ENCODE results near the gene CISH. TPM values are rescaled to one million over a fixed set of nuclear protein-coding genes. Genes with fewer than 3 reads are reported as not detected.
A peak's percentile ranks its signal among the peaks of the same experiment; 100 is the strongest.

CISH gene
- total RNA-seq, 1 donor from 2014 or later, result 21.1 TPM

DNA sequence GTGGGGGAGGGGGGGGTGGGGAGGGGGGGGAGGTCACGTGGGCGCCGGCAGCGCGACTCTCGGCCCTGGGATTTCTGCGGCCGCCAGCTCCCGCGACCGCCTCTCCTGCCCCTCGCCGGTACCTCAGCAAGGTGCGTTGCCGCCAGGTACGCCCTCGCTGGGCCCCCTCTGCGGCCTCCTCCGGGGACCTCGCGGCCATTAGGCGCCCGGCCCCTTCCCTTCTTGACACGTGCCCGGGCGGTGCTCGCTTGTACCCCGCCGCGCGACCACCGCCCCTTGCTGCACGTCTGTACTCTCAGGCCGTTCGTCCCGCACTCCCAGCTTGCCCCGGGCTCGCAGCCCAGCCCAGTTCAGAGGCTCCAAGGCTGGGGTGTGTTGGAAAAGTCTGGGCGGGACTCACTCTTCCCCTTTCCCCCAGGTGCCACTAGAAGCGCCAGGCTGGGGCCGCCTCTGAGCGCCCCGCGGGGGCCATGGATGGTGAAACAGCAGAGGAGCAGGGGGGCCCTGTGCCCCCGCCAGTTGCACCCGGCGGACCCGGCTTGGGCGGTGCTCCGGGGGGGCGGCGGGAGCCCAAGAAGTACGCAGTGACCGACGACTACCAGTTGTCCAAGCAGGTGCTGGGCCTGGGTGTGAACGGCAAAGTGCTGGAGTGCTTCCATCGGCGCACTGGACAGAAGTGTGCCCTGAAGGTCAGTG lies 5.7 kb upstream of the CISH start, which contains the start of gene MAPKAPK3:
MAPKAPK3 (plus strand) TSS at position 56 of the 696 bp plus-strand sequence; CDS start at position 471, 415 bp downstream.
- DNase-seq (ENCODE audit: low spot score), result no peak
- intact Hi-C loops (cut with DNase I), result loop anchor here (5.0 kb wide), 1 partner anchor 770 kb away; the partner anchor contains the start of gene MANF

GRCh38 chr3:50616770-50617095 lies 5.2 kb upstream of the CISH start:
- intact Hi-C loops (cut with DNase I), result loop anchor here (5.0 kb wide), 1 partner anchor 771 kb away; the partner anchor contains the start of gene MANF
- DNase-seq (ENCODE audit: low spot score), result peak; percentile 98

GRCh38 chr3:50616003-50616769 lies 4.6 kb upstream of the CISH start:
- intact Hi-C loops (cut with DNase I), result loop anchor here (5.0 kb wide), 1 partner anchor 771 kb away; the partner anchor contains the start of gene MANF
- DNase-seq (ENCODE audit: low spot score), result peak; percentile 92

DNA sequence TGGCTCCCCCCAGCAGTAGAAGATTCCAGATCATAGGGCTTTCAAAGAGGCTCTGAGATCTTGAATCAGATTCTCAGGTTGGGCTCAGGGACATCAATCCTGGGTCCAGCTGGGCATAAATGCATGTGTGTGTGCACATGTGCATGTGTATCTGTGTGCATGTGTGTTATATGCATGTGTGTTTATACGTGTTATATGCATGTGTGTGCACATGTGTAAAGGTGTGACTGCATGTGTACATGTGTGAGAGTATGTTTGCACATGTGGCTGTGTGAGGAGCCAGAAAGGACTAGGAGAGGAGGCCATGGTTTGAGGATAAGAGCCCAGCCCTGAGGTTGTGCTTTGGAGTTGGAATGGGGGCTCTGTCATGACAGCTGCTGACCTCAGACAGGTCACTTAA lies 3.6 kb upstream of the CISH start:
- intact Hi-C loops (cut with DNase I), result loop anchor here (1.0 to 5.0 kb wide), 3 partner anchors 57 to 772 kb away; partner anchors contain the start of gene MANF

DNA sequence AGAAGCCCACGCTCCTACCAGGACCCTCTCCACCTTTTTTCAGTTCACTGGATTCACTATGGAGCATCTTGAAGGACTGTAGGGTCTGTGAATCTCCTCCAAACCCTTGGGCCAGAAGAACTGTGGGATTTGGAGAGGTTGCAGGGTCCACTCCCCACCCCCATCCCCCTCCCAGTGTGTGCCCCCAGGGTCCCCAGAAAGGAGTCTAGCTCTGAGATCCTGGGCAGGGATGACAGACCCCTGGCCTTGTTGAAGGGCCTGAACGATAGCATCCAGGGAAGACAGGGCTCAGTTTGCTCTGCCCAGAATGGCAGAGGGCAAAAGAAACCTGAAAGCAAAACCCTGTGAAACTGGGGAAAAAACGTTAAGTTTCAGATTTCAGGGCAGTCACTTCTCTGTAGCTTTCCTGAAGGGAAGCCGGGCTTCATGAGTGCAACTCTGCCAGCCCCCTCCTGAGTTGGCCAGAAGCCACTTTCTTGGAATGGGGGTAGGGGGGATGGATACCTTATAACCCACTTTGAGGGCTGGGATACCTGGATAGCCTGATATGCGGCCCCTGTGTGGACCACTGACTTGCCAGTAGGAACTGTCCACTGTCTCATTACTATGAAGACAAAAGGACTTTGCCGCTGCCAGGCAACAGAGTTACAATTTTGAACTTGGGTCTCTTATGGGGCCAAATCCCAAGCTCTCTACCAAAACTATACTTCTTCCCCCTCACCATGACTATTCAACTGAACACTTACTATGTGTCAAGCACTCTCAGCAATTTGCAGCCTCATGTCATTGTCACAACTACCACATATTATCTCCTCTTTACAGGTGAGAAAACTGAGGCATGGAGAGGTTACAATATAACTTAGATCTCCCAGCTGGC lies 1.6 kb upstream of the CISH start:
- DNase-seq (ENCODE audit: low spot score), result no peak
- intact Hi-C loops (cut with DNase I), result loop anchor here (5.0 kb wide), 2 partner anchors 96 to 261 kb away; partner anchors contain the start of genes CYB561D2 and NPRL2

More for the DNA sequence above, 3.6 kb upstream of the CISH start:
- no peak for DNase-seq (ENCODE audit: low spot score)

GRCh38 chr3:50612234-50612882 lies 784 bp upstream of the CISH start:
- intact Hi-C loops (cut with DNase I), result loop anchor here (5.0 kb wide), 2 partner anchors 95 to 260 kb away; partner anchors contain the start of genes CYB561D2 and NPRL2
- no peak for DNase-seq (ENCODE audit: low spot score)

- no peak for DNase-seq (ENCODE audit: low spot score)
Measured at GRCh38 chr3:50610992-50611463, 546 bp downstream of the CISH start.

GRCh38 chr3:50610181-50610971 lies 1.2 kb downstream of the CISH start:
- no peak for DNase-seq (ENCODE audit: low spot score)
- intact Hi-C loops (cut with DNase I), result loop anchor here (5.0 kb wide), 2 partner anchors 93 to 258 kb away; partner anchors contain the start of genes CYB561D2 and NPRL2

More at GRCh38 chr3:50610992-50611463, 546 bp downstream of the CISH start:
- intact Hi-C loops (cut with DNase I), result loop anchor here (5.0 kb wide), 2 partner anchors 94 to 259 kb away; partner anchors contain the start of genes CYB561D2 and NPRL2

DNA sequence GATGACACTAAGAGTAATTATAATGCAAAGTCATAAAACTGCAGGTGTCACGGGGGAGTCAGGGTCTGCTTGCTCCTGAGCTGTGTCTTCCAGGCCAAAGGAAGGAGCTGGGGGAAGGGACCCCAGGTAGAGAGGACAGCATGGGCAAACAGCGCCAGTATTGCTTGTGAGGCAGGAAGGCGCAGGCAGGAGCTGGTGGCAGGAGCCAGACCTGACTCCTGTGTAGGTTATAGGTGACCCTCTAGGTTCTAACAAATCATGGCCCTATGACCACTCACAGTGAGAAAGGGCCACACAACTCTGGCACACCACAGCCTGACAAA lies 1.9 kb downstream of the CISH start:
- no peak for DNase-seq (ENCODE audit: low spot score)

DNA sequence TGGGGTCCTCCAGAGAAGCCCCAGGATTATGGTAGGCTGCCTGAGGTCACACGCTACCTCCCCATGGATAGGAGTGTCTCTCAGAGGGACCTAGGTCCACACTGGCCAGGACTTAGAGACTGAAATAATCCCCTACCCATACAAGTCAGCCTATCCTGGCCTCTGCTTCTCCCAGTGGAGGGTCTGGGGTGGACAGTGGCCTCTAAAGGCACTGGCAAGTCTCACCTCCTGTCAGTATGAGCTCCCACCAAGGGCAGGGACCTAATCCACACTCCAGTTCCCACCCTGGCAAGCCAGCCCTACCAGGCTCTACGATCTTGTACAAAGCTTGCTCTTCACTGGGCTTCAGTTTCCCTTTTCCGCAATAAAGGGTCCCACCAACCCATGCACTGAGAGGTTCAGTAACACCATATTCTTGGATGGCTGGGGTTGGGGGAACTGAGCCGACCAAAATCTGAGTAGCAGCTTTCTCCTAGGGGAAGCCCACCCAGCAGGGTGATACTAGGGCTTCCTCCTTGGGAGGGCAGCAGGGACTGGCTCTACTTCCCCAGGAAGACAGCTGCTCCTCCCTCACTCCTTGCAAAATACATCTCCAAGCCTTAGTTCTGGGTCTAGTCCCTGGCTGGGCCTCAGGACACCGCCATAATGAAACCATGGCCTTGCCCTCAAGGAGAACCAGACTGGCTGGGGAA lies 2.4 kb downstream of the CISH start:
- no peak for DNase-seq (ENCODE audit: low spot score)
- intact Hi-C loops (cut with DNase I), result no loop called here

More for the DNA sequence above, 1.9 kb downstream of the CISH start:
- intact Hi-C loops (cut with DNase I), result loop anchor here (5.0 kb wide), 2 partner anchors 92 to 257 kb away; partner anchors contain the start of genes CYB561D2 and NPRL2

GRCh38 chr3:50608278-50608677 lies 3.3 kb downstream of the CISH start:
- DNase-seq (ENCODE audit: low spot score), result no peak
- intact Hi-C loops (cut with DNase I), result no loop called here

- DNase-seq (ENCODE audit: low spot score), result no peak
- intact Hi-C loops (cut with DNase I), result no loop called here
Measured at GRCh38 chr3:50607271-50608091, 4.1 kb downstream of the CISH start.

- intact Hi-C loops (cut with DNase I), result no loop called here
- DNase-seq (ENCODE audit: low spot score), result no peak
Measured at GRCh38 chr3:50606596-50606995, 5.0 kb downstream of the CISH start.

DNA sequence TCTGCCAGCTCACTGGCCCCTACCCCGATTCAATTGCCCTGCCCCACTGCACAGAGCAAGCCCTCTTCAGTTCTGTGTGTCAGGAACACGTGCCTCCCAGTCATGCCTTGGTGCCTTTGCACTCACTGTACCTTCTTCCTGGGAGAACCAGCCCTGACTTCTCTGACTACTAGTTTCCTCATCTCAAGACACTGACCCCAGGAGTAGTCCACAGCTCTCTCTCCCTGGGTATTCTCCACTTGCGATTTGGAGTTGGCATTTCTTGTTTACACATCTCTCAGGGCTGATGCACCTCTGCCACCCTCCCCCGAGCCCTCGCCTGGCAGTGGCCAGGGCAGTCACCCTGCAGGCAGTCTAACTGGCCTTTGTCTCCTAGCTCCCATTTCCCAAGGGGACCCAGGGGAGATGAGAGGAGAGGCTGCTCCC lies 5.7 kb downstream of the CISH start:
- DNase-seq (ENCODE audit: low spot score), result no peak
- intact Hi-C loops (cut with DNase I), result no loop called here

DNA sequence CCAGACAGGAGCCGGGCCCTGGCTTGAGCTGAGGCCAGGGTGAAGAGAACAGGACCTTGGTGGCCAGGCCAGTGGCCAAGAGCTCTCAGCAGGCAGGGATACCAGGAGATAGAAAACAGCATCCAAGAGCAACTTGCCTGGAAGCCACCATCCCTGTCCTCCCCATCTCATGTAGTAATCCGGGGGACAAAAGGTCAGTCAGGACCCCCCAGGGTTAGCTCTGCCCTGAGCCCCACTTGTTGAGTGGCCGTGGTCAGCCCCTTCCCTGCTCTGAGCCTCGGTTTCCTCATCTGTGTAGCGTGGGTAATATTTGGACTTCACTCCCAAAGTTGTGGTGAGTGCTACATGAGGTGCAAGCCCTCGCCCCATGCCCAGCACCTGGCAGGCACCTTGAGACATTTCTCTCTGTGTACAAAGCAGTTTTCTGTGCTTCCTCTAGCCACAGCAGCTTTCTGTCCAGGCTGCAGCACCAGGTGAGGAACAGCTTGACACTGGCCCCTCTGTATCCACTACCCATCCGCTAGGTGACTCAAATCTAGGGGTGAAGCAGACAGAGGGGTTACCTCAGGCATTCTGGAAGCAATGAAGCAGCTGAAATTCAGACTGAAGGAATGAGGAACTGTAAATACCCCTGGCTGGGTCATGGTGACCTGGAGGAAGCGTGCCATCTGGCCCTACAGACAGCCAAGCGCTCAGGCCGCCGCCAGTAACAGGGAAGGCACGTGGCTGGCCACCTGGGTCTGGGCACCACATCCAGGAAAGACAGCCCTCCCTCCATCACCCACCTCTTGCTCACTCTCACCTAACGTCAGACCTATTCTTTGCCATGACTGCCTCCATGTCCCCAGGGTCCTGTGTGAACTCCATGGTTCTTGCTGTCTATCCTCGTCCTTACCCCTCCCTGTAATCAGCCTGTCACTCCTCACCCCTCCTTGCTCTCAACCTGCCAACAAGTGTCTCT lies 6.7 kb downstream of the CISH start:
- DNase-seq (ENCODE audit: low spot score), result no peak

More for the DNA sequence above, 6.7 kb downstream of the CISH start:
- intact Hi-C loops (cut with DNase I), result no loop called here

Measured in cardiac septum (tissue), 1 donor.